CD8-positive, alpha-beta memory T cell (primary cell): Measurements from ENCODE around the gene TTLL10. TPM values are rescaled to one million over a fixed set of nuclear protein-coding genes. Genes with fewer than 3 reads are reported as not detected.

Source experiments
- CTCF ChIA-PET: fragments of 350-600 bp; sonication (Branson Sonifier 250); formaldehyde crosslinking; loops from one replicate; lab custom pipeline; 2021; ENCODE audit warnings: antibody characterized with exemption; lab: Charles Lee
- POLR2A ChIA-PET: fragments of 350-600 bp; sonication (Branson Sonifier 250); formaldehyde crosslinking; loops from one replicate; lab custom pipeline; 2021; ENCODE audit warnings: antibody characterized with exemption; lab: Charles Lee
- DNase-seq, 5 donors: peaks; one replicate each; pipeline versions ENCODE4 v3.0.0 to v3.0.0-alpha.2; 2020 to 2022; ENCODE audit warnings: mixed read lengths in 1 of 5
- H3K27ac ChIP-seq: one replicate; pipeline ENCODE4 v1.7.0; 2013; ENCODE audit warnings: low read depth, mild to moderate bottlenecking, low read length, moderate library complexity
- H3K27me3 ChIP-seq: 2 replicates; pipeline ENCODE4 v1.7.0; 2013; ENCODE audit warnings: low read length, mild to moderate bottlenecking; ENCODE audit not compliant: insufficient read depth, poor library complexity, severe bottlenecking
- H3K36me3 ChIP-seq: 2 replicates; pipeline ENCODE4 v1.7.0; 2013; ENCODE audit warnings: mild to moderate bottlenecking, low read length, moderate library complexity; ENCODE audit not compliant: insufficient read depth
- H3K4me1 ChIP-seq: 2 replicates; pipeline ENCODE4 v1.7.0; 2013; ENCODE audit warnings: mild to moderate bottlenecking, low read length, moderate library complexity; ENCODE audit not compliant: insufficient read depth
- H3K4me3 ChIP-seq: 2 replicates; pipeline ENCODE4 v1.7.0; 2013; ENCODE audit warnings: mild to moderate bottlenecking, low read length
- H3K9me3 ChIP-seq: 2 replicates; pipeline ENCODE4 v1.7.0; 2013; ENCODE audit warnings: mild to moderate bottlenecking, low read length
- H3K27ac Mint-ChIP-seq, 8 donors: one replicate each; pipeline ENCODE4 v1.8.0; 2020 to 2021; ENCODE audit warnings: mixed read lengths in 8 of 8, mild to moderate bottlenecking in 6 of 8, inconsistent platforms in 3 of 8, moderate library complexity in 3 of 8
- H3K27me3 Mint-ChIP-seq, 2 donors: one replicate each; pipeline ENCODE4 v1.8.0; 2020 to 2021; ENCODE audit warnings: mixed read lengths in 2 of 2, mild to moderate bottlenecking in 1 of 2, moderate library complexity in 1 of 2
- H3K36me3 Mint-ChIP-seq, 3 donors: one replicate each; pipeline ENCODE4 v1.8.0; 2020 to 2021; ENCODE audit warnings: mixed read lengths in 3 of 3, inconsistent platforms in 1 of 3, mild to moderate bottlenecking in 1 of 3
- H3K4me1 Mint-ChIP-seq, 3 donors: one replicate each; pipeline ENCODE4 v1.8.0; 2020 to 2021; ENCODE audit warnings: mixed read lengths in 3 of 3, inconsistent platforms in 1 of 3, mild to moderate bottlenecking in 1 of 3
- H3K4me3 Mint-ChIP-seq, 7 donors: one replicate each; pipeline ENCODE4 v1.8.0; 2020 to 2021; ENCODE audit warnings: mixed read lengths in 7 of 7, mild to moderate bottlenecking in 6 of 7, moderate library complexity in 4 of 7, inconsistent platforms in 2 of 7
- H3K9me3 Mint-ChIP-seq, 5 donors: one replicate each; pipeline ENCODE4 v1.8.0; 2020 to 2022; ENCODE audit warnings: mixed read lengths in 5 of 5, mild to moderate bottlenecking in 3 of 5, moderate library complexity in 2 of 5, inconsistent platforms in 1 of 5
- polyA plus RNA-seq: library from polyadenylated mRNA; unstranded; fragments of 300-500 nt; fragmentation: Illumina TruSeq; gene quantifications from one replicate; pipeline ENCODE4 v1.2.3, GENCODE V29; 2021
- total RNA-seq, 2 experiments: library from RNA; stranded (reverse); gene quantifications; one replicate each; pipeline ENCODE4 v1.2.3, GENCODE V29; 2021

The TTLL10 gene
- total and polyA plus RNA-seq, 3 experiments from 2014 or later = not detected

DNA sequence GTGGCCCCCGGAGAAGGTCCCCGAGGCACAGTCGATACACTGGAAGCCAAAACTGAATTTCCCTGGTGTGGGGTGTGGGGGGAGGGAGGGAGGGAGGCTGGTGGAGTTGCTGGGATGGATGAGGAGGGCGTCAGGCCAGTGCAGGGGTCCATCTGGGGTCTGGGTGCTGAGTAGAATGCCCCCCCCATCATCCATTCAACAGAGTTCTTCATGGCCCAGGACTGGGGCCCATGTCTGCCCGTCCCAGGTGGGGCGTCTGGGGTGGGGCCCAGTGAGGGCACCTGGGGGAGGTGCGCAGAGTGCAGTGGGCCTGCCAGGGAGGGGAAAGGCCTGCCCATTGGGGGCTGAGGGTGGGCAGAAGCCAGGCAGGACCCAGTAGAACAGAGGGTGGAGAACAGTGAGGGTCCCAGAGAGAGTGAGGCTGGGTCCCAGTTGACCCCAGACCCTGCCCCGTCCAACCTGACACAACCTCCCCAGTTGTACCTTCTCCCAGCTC is 30.8 kb downstream of the TTLL10 start:
- peak in 1 of 5 donors; percentile 36 for DNase-seq
- no peaks in the 10 kb centered on the region for H3K27me3 Mint-ChIP-seq
- no peaks in the 10 kb centered on the region for H3K9me3 Mint-ChIP-seq
- Histone ChIP-seq H3K4me1 (peaks cover 34% of the 10 kb centered on the region), H3K36me3 (no peaks in the 10 kb centered on the region), H3K9me3 (no peaks in the 10 kb centered on the region), H3K4me3 (no peak overlapping the region), H3K27ac (no peak overlapping the region), H3K27me3 (no peaks in the 10 kb centered on the region)
- CTCF ChIA-PET = interaction anchor here (1.2 kb wide), 1 partner anchor 11 kb away, joined by 4 read pairs; no protein-coding TSS in a partner anchor
- H3K4me1 Mint-ChIP-seq = peaks cover 9 to 30% (median 15%) of the 10 kb centered on the region in 3 donors
- peak overlapping the region in 2 of 8 donors; percentile 66 to 80 for H3K27ac Mint-ChIP-seq
- peak overlapping the region in 1 of 7 donors; percentile 70 for H3K4me3 Mint-ChIP-seq
- no peaks in the 10 kb centered on the region for H3K36me3 Mint-ChIP-seq
- POLR2A ChIA-PET = no interaction called here

DNA sequence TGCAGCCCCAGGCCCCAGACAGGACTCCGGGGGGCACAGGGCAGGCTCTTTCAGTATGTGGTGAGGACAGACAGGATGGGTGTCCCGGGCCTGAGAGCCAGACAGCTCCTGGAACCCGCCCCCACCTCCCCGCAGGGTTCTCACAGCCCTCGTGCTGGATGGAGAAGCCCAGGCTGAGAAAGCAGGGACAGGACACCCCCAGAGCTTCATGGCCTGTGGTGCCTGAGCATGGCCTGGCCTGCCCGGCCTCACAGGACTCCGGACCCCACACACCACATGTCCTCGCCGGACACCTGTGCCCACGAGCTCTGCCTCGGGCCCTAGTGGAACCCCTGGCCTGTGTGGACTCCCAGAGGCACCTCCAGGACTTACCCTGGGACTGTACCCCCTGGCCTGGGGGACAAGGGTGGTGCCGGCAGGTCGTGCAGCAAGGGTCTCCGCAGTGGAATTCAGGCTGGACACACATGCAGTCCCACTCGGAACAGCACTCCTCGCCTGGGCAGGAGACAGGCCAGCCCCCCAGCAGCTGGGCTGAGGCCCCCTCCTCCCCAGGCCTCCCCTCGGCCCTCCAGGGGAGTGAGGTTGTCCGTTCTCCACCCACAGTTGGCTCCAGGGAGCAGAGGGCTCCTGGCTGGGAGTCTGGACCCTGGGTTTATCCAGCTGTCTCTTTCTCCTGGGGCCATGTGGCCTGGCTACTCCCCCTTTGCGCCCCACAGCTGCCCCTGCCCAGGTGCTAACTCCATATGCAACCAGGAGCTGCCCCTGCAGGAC is 31.5 kb downstream of the TTLL10 start:
- Mint-ChIP-seq H3K27ac (peak overlapping the region in 2 of 8 donors; percentile 66 to 80), H3K27me3 (no peaks in the 10 kb centered on the region), H3K36me3 (no peaks in the 10 kb centered on the region), H3K4me3 (peak overlapping the region in 2 of 7 donors; percentile 12 to 70), H3K4me1 (peaks cover 9 to 28% (median 18%) of the 10 kb centered on the region in 3 donors), H3K9me3 (no peaks in the 10 kb centered on the region)
- no peaks in the 10 kb centered on the region for H3K36me3 ChIP-seq
- ChIA-PET CTCF (interaction anchor here (1.2 kb wide), 1 partner anchor 10 kb away, joined by 4 read pairs; no protein-coding TSS in a partner anchor), POLR2A (no interaction called here)
- no peak overlapping the region for H3K27ac ChIP-seq
- H3K27me3 ChIP-seq = no peaks in the 10 kb centered on the region
- H3K4me3 ChIP-seq = no peak overlapping the region
- DNase-seq = peak in 1 of 5 donors; percentile 40
- H3K9me3 ChIP-seq = no peaks in the 10 kb centered on the region
- H3K4me1 ChIP-seq = peaks cover 33% of the 10 kb centered on the region

DNA sequence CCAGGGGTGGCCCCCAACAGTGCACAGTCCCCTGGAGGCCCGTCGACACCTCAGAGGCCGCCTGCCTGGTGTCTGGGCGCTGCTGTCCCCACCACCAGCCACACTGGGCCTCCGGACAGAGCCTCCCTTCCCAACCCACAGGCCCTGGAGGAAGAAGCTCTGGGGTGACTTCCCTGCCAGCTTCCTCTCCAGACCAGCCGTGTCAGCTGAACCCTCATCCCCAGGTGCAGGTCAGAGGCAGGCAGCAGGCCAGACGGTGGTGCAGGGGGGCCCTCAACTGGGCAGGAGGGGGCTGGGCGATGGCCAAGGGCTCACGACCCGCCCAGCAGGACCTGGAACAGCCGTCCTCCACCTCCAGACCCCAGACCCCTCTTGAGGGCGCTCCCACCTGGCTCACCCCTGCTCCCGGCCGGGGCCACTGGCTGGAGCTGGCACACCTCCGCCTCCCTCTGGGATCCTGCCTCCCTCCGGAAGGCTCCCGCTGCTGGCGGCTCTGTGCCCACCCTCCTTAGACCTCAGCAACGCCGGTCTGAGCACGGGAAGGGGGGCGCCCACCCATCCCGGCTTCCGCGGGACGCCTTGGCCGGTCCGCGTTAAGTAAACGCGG is 32.2 kb downstream of the TTLL10 start:
- H3K27me3 ChIP-seq = no peaks in the 10 kb centered on the region
- DNase-seq = peak in 2 of 5 donors; percentile 0 to 46
- Mint-ChIP-seq H3K36me3 (no peaks in the 10 kb centered on the region), H3K27me3 (no peaks in the 10 kb centered on the region), H3K4me3 (peak overlapping the region in 6 of 7 donors; percentile 23 to 74 (median 43)), H3K4me1 (peaks cover 9 to 24% (median 18%) of the 10 kb centered on the region in 3 donors), H3K9me3 (no peaks in the 10 kb centered on the region), H3K27ac (peak overlapping the region in 1 of 8 donors; percentile 75)
- no peaks in the 10 kb centered on the region for H3K36me3 ChIP-seq
- no peak overlapping the region for H3K4me3 ChIP-seq
- POLR2A ChIA-PET = no interaction called here
- CTCF ChIA-PET = interaction anchor here (1.2 kb wide), 1 partner anchor 10 kb away, joined by 4 read pairs; no protein-coding TSS in a partner anchor
- H3K4me1 ChIP-seq = peaks cover 27% of the 10 kb centered on the region
- H3K27ac ChIP-seq = no peak overlapping the region
- no peaks in the 10 kb centered on the region for H3K9me3 ChIP-seq

DNA sequence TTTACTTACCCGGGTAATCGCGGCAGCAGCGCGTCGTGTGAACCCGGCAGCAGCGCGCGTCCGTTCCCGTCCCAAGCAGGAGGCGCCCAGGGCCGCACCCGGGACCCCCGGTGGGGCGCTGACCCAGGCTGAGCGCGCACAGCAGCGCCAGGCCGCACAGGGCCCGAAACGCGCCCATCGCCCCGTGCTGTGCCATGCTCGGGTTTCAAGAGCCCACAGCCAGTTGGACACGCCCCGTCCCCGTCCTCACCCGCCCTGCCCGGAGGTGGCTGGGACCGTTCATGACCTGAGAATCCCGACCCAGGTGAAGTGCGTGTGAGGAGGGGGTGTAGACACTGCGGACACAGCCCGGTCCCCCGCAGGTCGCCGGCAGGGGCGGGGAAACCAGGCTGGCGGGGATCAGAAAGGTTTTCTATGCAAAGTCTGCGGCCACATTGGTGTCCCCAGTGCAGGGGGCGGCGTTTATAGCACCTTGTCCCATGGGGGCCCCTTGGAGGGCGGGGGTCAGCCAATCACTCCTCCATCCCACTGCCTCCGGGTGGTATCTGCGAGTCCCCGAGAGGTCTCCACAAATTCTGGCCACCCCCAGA is 32.8 kb downstream of the TTLL10 start, which contains the start of gene TNFRSF18:
Gene TNFRSF18 (minus strand): TSS at position 217 of the 590 bp plus-strand sequence. CDS start 21 bp downstream, at position 196.
- peak within 1 kb of the TSS in 5 of 8 donors; percentile 20 to 75 (median 36) for H3K27ac Mint-ChIP-seq
- no peaks in the 10 kb centered on the region for H3K9me3 Mint-ChIP-seq
- ChIA-PET CTCF (interaction anchor here (1.0 kb wide), 1 partner anchor 84 kb away, joined by 4 read pairs; no protein-coding TSS in a partner anchor), POLR2A (no interaction called here)
- Histone ChIP-seq H3K27me3 (no peaks in the 10 kb centered on the region), H3K4me3 (no peak within 1 kb of the TSS), H3K4me1 (peaks cover 27% of the 10 kb centered on the region), H3K9me3 (no peaks in the 10 kb centered on the region), H3K27ac (no peak within 1 kb of the TSS), H3K36me3 (no peaks in the 10 kb centered on the region)
- peak in 2 of 5 donors; percentile 23 to 51 for DNase-seq
- H3K36me3 Mint-ChIP-seq = no peaks in the 10 kb centered on the region
- peaks cover 10 to 24% (median 18%) of the 10 kb centered on the region in 3 donors for H3K4me1 Mint-ChIP-seq
- H3K27me3 Mint-ChIP-seq = no peaks in the 10 kb centered on the region
- peak within 1 kb of the TSS; percentile 30 to 83 (median 48) for H3K4me3 Mint-ChIP-seq

DNA sequence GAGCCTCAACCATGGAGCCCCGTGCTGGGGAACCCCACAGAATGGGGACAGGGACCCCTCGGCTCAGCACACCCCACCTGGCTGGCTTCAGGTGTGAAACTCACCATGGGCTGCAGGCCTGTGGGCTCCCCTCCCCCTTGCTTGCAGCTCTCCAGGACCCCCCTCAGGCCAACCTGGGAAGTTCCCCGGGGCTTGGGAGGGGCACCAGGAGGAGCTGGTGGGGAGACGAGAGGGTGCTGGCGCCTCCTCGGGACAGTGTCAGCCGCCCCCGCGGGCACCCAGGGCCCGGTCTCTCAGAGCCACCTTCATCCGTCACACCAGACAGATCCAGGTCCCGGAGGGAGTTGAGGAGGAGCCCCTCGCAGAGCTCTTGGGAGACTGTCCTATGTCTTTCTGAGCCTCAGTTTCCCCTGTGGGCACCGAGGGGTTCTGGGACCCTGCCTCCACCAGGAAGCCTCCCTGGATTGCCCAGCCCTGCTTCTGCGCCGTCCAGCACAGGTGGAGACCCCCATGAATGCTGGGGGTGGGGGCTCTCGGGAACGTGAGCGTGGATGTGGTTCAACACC is 33.4 kb downstream of the TTLL10 start:
- Mint-ChIP-seq H3K4me3 (peak overlapping the region; percentile 30 to 83 (median 48)), H3K27me3 (no peaks in the 10 kb centered on the region), H3K4me1 (peaks cover 10 to 24% (median 18%) of the 10 kb centered on the region in 3 donors), H3K27ac (peak overlapping the region in 4 of 8 donors; percentile 20 to 68 (median 34)), H3K9me3 (no peaks in the 10 kb centered on the region), H3K36me3 (no peaks in the 10 kb centered on the region)
- peaks cover 27% of the 10 kb centered on the region for H3K4me1 ChIP-seq
- H3K36me3 ChIP-seq = no peaks in the 10 kb centered on the region
- H3K27me3 ChIP-seq = no peaks in the 10 kb centered on the region
- POLR2A ChIA-PET = interaction anchor here (0.5 to 1.7 kb wide), 2 partner anchors 10 to 73 kb away, joined by 3 to 7 read pairs; no protein-coding TSS in a partner anchor
- no peaks in the 10 kb centered on the region for H3K9me3 ChIP-seq
- H3K4me3 ChIP-seq = no peak overlapping the region
- H3K27ac ChIP-seq = no peak overlapping the region
- CTCF ChIA-PET = interaction anchor here (0.9 to 1.0 kb wide), 2 partner anchors 77 to 85 kb away, joined by 3 to 4 read pairs; no protein-coding TSS in a partner anchor
- peak in 2 of 5 donors; percentile 1 to 49 for DNase-seq

DNA sequence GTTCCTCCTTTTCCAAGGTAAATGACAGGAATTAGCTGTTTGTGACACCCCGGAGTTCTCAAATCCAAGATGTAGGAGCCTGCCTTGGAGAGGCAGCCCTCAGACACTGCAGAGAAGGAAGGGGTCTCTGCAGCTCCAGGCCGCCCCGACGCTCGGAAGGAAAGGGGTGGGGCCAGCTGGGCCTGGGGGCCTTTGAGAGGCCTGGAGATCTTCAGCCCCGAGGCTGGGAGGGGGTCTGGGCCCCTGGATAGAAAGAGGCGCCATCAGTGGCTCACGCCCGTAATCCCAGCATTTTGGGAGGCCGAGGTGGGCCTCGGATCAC is 33.9 kb downstream of the TTLL10 start:
- peak in 1 of 5 donors; percentile 0 for DNase-seq
- no peaks in the 10 kb centered on the region for H3K27me3 ChIP-seq
- no peak overlapping the region for H3K4me3 ChIP-seq
- no peaks in the 10 kb centered on the region for H3K36me3 ChIP-seq
- H3K4me1 Mint-ChIP-seq = peaks cover 10 to 24% (median 18%) of the 10 kb centered on the region in 3 donors
- ChIA-PET CTCF (interaction anchor here (0.9 to 1.2 kb wide), 3 partner anchors 9 to 85 kb away, joined by 3 to 4 read pairs (median 3); no protein-coding TSS in a partner anchor), POLR2A (interaction anchor here (0.5 to 1.7 kb wide), 3 partner anchors 10 to 72 kb away, joined by 3 to 7 read pairs (median 3); no protein-coding TSS in a partner anchor)
- H3K4me3 Mint-ChIP-seq = peak overlapping the region in 5 of 7 donors; percentile 48 to 86 (median 75)
- H3K27ac Mint-ChIP-seq = peak overlapping the region in 4 of 8 donors; percentile 15 to 96 (median 89)
- peaks cover 27% of the 10 kb centered on the region for H3K4me1 ChIP-seq
- no peaks in the 10 kb centered on the region for H3K27me3 Mint-ChIP-seq
- H3K36me3 Mint-ChIP-seq = no peaks in the 10 kb centered on the region
- no peaks in the 10 kb centered on the region for H3K9me3 Mint-ChIP-seq
- no peak overlapping the region for H3K27ac ChIP-seq
- H3K9me3 ChIP-seq = no peaks in the 10 kb centered on the region
